ENCODE results near the gene PTP4A1. TPM values are rescaled to one million over a fixed set of nuclear protein-coding genes. Genes with fewer than 3 reads are reported as not detected.

PTP4A1 gene
- total and polyA plus RNA-seq, 2 of the 13 experiments (the other 11 are each of a cell fraction or from before 2014, with no cell fraction given): 141 to 376 TPM

DNA sequence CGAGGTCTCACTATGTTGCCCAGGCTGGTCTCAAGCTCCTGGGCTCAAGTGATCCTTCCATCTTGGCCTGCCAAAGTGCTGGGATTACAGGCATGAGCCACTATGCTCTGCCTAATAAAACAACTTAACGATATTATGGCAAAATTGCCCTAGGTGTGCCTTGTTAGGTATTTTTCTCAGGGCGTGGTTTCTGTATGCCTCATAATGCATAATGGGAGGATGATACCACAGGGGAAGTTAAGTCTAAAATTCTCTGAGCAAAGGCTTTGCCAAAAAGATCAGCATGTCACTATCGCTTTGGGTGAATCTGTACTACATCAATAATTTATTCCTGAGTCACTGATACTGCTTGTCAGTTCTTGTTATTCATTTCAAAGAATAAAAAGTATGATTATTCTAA, 15.9 kb upstream of the PTP4A1 start:
- intact Hi-C loops (cut with micrococcal nuclease; ENCODE audit: unreplicated experiment): no loop called here
- Histone ChIP-seq H3K27me3 (ENCODE audit: control insufficient read depth in 1 of 2, insufficient read depth in 2 of 2, low read length in 2 of 2) (no peaks in the 10 kb centered on the region), H3K9ac (ENCODE audit: insufficient read depth, low read depth, low read length) (no peak overlapping the region), H3K4me3 (replicated peaks in 1 of 3; ENCODE audit: insufficient read depth in 1 of 3, low read depth in 2 of 3, low read length in 3 of 3) (no peak overlapping the region), H3K79me2 (ENCODE audit: insufficient read depth, low read length) (peaks cover 79% of the 10 kb centered on the region), H3K4me2 (ENCODE audit: low read depth, low read length) (no peak overlapping the region), H4K20me1 (ENCODE audit: insufficient read depth, low read length) (no peaks in the 10 kb centered on the region), H3K9me3 (ENCODE audit: low read length) (no peaks in the 10 kb centered on the region), H2AFZ (ENCODE audit: low read length) (no peak overlapping the region), H3K36me3 (replicated peaks in 1 of 2; ENCODE audit: control insufficient read depth in 1 of 2, insufficient read depth in 2 of 2, low read length in 2 of 2) (peaks cover 4 to 14% of the 10 kb centered on the region in 2 experiments), H3K4me1 (ENCODE audit: insufficient read depth, low read length) (peaks cover 62% of the 10 kb centered on the region), H3K27ac (ENCODE audit: extremely low read length, insufficient read depth, low read length) (no peak overlapping the region)
- FAIRE-seq: no peak
- DNase-seq (ENCODE audit: low spot score): no peak
- in situ Hi-C loops (cut with HindIII; ENCODE audit: extremely low pct_ligation_motif_present, low pct_unique_long_range_greater_than_20kb): no loop called here
- TF ChIP-seq, protein P1, sequence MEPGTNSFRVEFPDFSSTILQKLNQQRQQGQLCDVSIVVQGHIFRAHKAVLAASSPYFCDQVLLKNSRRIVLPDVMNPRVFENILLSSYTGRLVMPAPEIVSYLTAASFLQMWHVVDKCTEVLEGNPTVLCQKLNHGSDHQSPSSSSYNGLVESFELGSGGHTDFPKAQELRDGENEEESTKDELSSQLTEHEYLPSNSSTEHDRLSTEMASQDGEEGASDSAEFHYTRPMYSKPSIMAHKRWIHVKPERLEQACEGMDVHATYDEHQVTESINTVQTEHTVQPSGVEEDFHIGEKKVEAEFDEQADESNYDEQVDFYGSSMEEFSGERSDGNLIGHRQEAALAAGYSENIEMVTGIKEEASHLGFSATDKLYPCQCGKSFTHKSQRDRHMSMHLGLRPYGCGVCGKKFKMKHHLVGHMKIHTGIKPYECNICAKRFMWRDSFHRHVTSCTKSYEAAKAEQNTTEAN (CRISPR knock-in tag; conservative IDR thresholded peaks at IDR 0.05): no peak
- no peak for TF ChIP-seq GABPB1 (CRISPR knock-in tag; IDR thresholded peaks at IDR 0.05)
- no peak for TF ChIP-seq JARID2 (CRISPR knock-in tag; IDR thresholded peaks at IDR 0.05; ENCODE audit: insufficient replicate concordance)
- TF ChIP-seq MED1 (CRISPR knock-in tag; IDR thresholded peaks at IDR 0.05): no peak
- TF ChIP-seq PRPF4 (IDR thresholded peaks at IDR 0.05; ENCODE audit: low read depth, low read length, poor library complexity, severe bottlenecking): no peak
- TF ChIP-seq TCF12 (IDR thresholded peaks at IDR 0.05): no peak
- no peak for TF ChIP-seq TCF12 (CRISPR knock-in tag; IDR thresholded peaks at IDR 0.05)
- ATAC-seq: no peak
- POLR2A ChIA-PET: interaction anchor here (1.3 to 1.7 kb wide), 3 partner anchors 12 to 34 kb away, joined by 3 to 6 read pairs (median 6); no protein-coding TSS in a partner anchor
- 95% methylated on average over 4 of the region's 4 CpGs for WGBS (ENCODE audit: low lambda C conversion rate)
- CTCF ChIA-PET (ENCODE audit: low intra/inter-chr PET ratio, low total read pairs): no interaction called here
- BruUV-seq (replicated peaks): no TSS peak

DNA sequence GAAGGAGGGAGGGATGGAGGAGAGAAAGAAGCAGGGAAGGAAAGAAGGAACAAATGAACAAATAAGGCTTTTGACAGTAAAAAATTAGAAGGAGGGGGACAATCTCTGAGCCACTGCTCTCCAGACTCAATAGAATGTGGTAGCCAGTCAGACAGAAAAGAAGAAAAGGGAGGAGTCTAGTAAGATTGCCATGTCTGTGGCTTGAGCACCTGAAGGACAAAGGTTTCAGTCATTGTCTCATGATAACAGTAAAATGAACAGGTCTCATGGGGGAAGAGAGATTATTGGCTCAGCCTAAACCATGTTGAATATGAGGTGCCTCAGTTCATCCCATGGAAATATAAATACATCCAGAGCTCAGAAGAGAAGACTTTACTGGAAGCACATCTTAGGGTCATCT, 14.0 kb upstream of the PTP4A1 start:
- Histone ChIP-seq H2AFZ (ENCODE audit: low read length) (no peak overlapping the region), H3K4me1 (ENCODE audit: insufficient read depth, low read length) (peaks cover 71% of the 10 kb centered on the region), H4K20me1 (ENCODE audit: insufficient read depth, low read length) (no peaks in the 10 kb centered on the region), H3K27me3 (ENCODE audit: control insufficient read depth in 1 of 2, insufficient read depth in 2 of 2, low read length in 2 of 2) (no peaks in the 10 kb centered on the region), H3K27ac (ENCODE audit: extremely low read length, insufficient read depth, low read length) (no peak overlapping the region), H3K79me2 (ENCODE audit: insufficient read depth, low read length) (peaks cover 92% of the 10 kb centered on the region), H3K4me2 (ENCODE audit: low read depth, low read length) (no peak overlapping the region), H3K9me3 (ENCODE audit: low read length) (no peaks in the 10 kb centered on the region), H3K36me3 (replicated peaks in 1 of 2; ENCODE audit: control insufficient read depth in 1 of 2, insufficient read depth in 2 of 2, low read length in 2 of 2) (peaks cover 4 to 14% of the 10 kb centered on the region in 2 experiments), H3K9ac (ENCODE audit: insufficient read depth, low read depth, low read length) (no peak overlapping the region), H3K4me3 (replicated peaks in 1 of 3; ENCODE audit: insufficient read depth in 1 of 3, low read depth in 2 of 3, low read length in 3 of 3) (no peak overlapping the region)
- ATAC-seq: no peak
- BruUV-seq (replicated peaks): no TSS peak
- TF ChIP-seq RBM22 (optimal IDR thresholded peaks at IDR 0.05; ENCODE audit: low read length) (peak; percentile 62), GFI1 (CRISPR knock-in tag; IDR thresholded peaks at IDR 0.05; ENCODE audit: borderline replicate concordance) (no peak), KAT2B (IDR thresholded peaks at IDR 0.05; ENCODE audit: borderline replicate concordance, low read depth, low read length) (no peak)
- no peak for FAIRE-seq
- intact Hi-C loops (cut with micrococcal nuclease; ENCODE audit: unreplicated experiment) (no loop called here), in situ Hi-C loops (cut with HindIII; ENCODE audit: extremely low pct_ligation_motif_present, low pct_unique_long_range_greater_than_20kb) (no loop called here)
- ChIA-PET CTCF (ENCODE audit: low intra/inter-chr PET ratio, low total read pairs) (no interaction called here), POLR2A (no interaction called here)
- no peak for DNase-seq (ENCODE audit: low spot score)
